Measurements from ENCODE around the gene PRKCD. TPM values are rescaled to one million over a fixed set of nuclear protein-coding genes. Genes with fewer than 3 reads are reported as not detected.
A peak's percentile ranks its signal among the peaks of the same experiment; 100 is the strongest.

Gene PRKCD
- polyA plus RNA-seq, 3 donors = 123 to 329 (median 158) TPM

GRCh38 chr3:53183514-53183913, 22.5 kb downstream of the PRKCD start:
- intact Hi-C loops (cut with micrococcal nuclease) = loop anchor here in 1 of 2 donors (5.0 kb wide), 1 partner anchor 51 kb away; the partner anchor contains the start of gene RFT1
- Histone ChIP-seq H3K9ac (ENCODE audit: insufficient read depth, low read length, poor library complexity, severe bottlenecking) (no peak overlapping the region), H4K20me1 (ENCODE audit: insufficient read depth, low read length) (peaks cover 98% of the 10 kb centered on the region), H2AFZ (ENCODE audit: insufficient read depth, low read depth, low read length, poor library complexity, severe bottlenecking) (no peak overlapping the region), H3K36me3 (replicated peaks in 1 of 2; ENCODE audit: control insufficient read depth in 1 of 2, insufficient read depth in 2 of 2, low read length in 2 of 2) (peaks cover 94 to 100% of the 10 kb centered on the region in 2 donors), H3K79me2 (ENCODE audit: insufficient read depth, low read length) (peaks cover 94% of the 10 kb centered on the region), H3K4me1 (ENCODE audit: control insufficient read depth in 1 of 2, insufficient read depth in 2 of 2, low read length in 2 of 2) (peaks cover 28 to 29% of the 10 kb centered on the region in 2 donors), H3K9me3 (replicated peaks in 1 of 2; ENCODE audit: control insufficient read depth in 1 of 2, insufficient read depth in 1 of 2, low read length in 2 of 2) (no peaks in the 10 kb centered on the region), H3K27ac (ENCODE audit: low read depth in 1 of 2, low read length in 2 of 2) (no peak overlapping the region), H3K27me3 (ENCODE audit: control insufficient read depth in 2 of 2, insufficient read depth in 2 of 2, low read length in 2 of 2) (no peaks in the 10 kb centered on the region), H3K4me2 (replicated peaks; ENCODE audit: extremely low read depth, low read length, poor library complexity, severe bottlenecking) (no peak overlapping the region), H3K4me3 (replicated peaks in 1 of 3; ENCODE audit: low read depth in 2 of 3, low read length in 3 of 3) (no peak overlapping the region)
- Mint-ChIP-seq H3K4me3 (no peak overlapping the region), H3K9me3 (no peaks in the 10 kb centered on the region), H3K27ac (peak overlapping the region in 2 of 7 donors; percentile 8 to 76), H3K4me1 (peaks cover 30% of the 10 kb centered on the region), H3K27me3 (ENCODE audit: low read depth in 3 of 3) (no peaks in the 10 kb centered on the region), H3K36me3 (peaks cover 90 to 98% of the 10 kb centered on the region in 2 donors)
- no peak for TF ChIP-seq CTCF (IDR thresholded peaks at IDR 0.05)
- no peak for DNase-seq
- 98% methylated on average over 6 of the region's 9 CpGs for WGBS (ENCODE audit: insufficient coverage)

GRCh38 chr3:53184701-53185100, 23.7 kb downstream of the PRKCD start:
- peak overlapping the region in 6 of 7 donors; percentile 12 to 79 (median 66) for H3K27ac Mint-ChIP-seq

More at GRCh38 chr3:53184701-53185100, 23.7 kb downstream of the PRKCD start:
- intact Hi-C loops (cut with micrococcal nuclease) = loop anchor here in 1 of 2 donors (5.0 kb wide), 1 partner anchor 52 kb away; the partner anchor contains the start of gene RFT1
- no peak for TF ChIP-seq CTCF (IDR thresholded peaks at IDR 0.05)
- H3K27ac ChIP-seq (ENCODE audit: low read depth in 1 of 2, low read length in 2 of 2) = peak overlapping the region in 1 of 2 donors; percentile 4
- no peak overlapping the region for H3K4me3 Mint-ChIP-seq
- H3K27me3 Mint-ChIP-seq (ENCODE audit: low read depth in 3 of 3) = no peaks in the 10 kb centered on the region
- no peak overlapping the region for H3K4me3 ChIP-seq (replicated peaks in 1 of 3; ENCODE audit: low read depth in 2 of 3, low read length in 3 of 3)
- peaks cover 18% of the 10 kb centered on the region for H3K4me1 Mint-ChIP-seq
- DNase-seq = no peak
- H2AFZ ChIP-seq (ENCODE audit: insufficient read depth, low read depth, low read length, poor library complexity, severe bottlenecking) = no peak overlapping the region
- H4K20me1 ChIP-seq (ENCODE audit: insufficient read depth, low read length) = peaks cover 98% of the 10 kb centered on the region
- peaks cover 94 to 100% of the 10 kb centered on the region in 2 donors for H3K36me3 ChIP-seq (replicated peaks in 1 of 2; ENCODE audit: control insufficient read depth in 1 of 2, insufficient read depth in 2 of 2, low read length in 2 of 2)
- H3K27me3 ChIP-seq (ENCODE audit: control insufficient read depth in 2 of 2, insufficient read depth in 2 of 2, low read length in 2 of 2) = no peaks in the 10 kb centered on the region
- peaks cover 17% of the 10 kb centered on the region in 2 donors for H3K4me1 ChIP-seq (ENCODE audit: control insufficient read depth in 1 of 2, insufficient read depth in 2 of 2, low read length in 2 of 2)
- peaks cover 90 to 98% of the 10 kb centered on the region in 2 donors for H3K36me3 Mint-ChIP-seq
- H3K9ac ChIP-seq (ENCODE audit: insufficient read depth, low read length, poor library complexity, severe bottlenecking) = no peak overlapping the region
- no peaks in the 10 kb centered on the region for H3K9me3 ChIP-seq (replicated peaks in 1 of 2; ENCODE audit: control insufficient read depth in 1 of 2, insufficient read depth in 1 of 2, low read length in 2 of 2)
- peaks cover 91% of the 10 kb centered on the region for H3K79me2 ChIP-seq (ENCODE audit: insufficient read depth, low read length)
- H3K9me3 Mint-ChIP-seq = no peaks in the 10 kb centered on the region
- H3K4me2 ChIP-seq (replicated peaks; ENCODE audit: extremely low read depth, low read length, poor library complexity, severe bottlenecking) = no peak overlapping the region
- WGBS (ENCODE audit: insufficient coverage) = 96% methylated on average over 6 of the region's 7 CpGs
